ENCODE measurements around the gene DRICH1. TPM values are rescaled to one million over a fixed set of nuclear protein-coding genes. Genes with fewer than 3 reads are reported as not detected.

Gene DRICH1
- total RNA-seq (2021) (0.45 and 0.79 TPM in 2 replicates), Bru-seq, nascent RNA (percentile 45 among the genes with signal in this experiment), BruChase-seq, experiment 1, labeled RNA remaining after a 2-hour chase (percentile 42 among the genes with signal in this experiment), BruChase-seq, experiment 2, labeled RNA remaining after a 6-hour chase (percentile 45 among the genes with signal in this experiment)
- long read RNA-seq = 0 reads

- H3K9me3 ChIP-seq (ENCODE audit: low read depth, low read length, poor library complexity, severe bottlenecking) = no peaks in the 10 kb centered on the region
- ChIA-PET POLR2A (ENCODE audit: low non-redundant PET) (no interaction called here), CTCF (interaction anchor here (1.2 kb wide), 1 partner anchor 218 kb away, joined by 4 read pairs; no protein-coding TSS in a partner anchor)
- no peak for DNase-seq (ENCODE audit: low spot score)
- intact Hi-C loops (cut with micrococcal nuclease; ENCODE audit: unreplicated experiment) = no loop called here
- no peaks in the 10 kb centered on the region for H3K4me1 ChIP-seq (ENCODE audit: insufficient read depth, low read length, poor library complexity, severe bottlenecking)
- no peaks in the 10 kb centered on the region for H3K36me3 ChIP-seq (ENCODE audit: insufficient read depth, low read length, poor library complexity, severe bottlenecking)
- no peaks in the 10 kb centered on the region for H3K27me3 ChIP-seq (replicated peaks; ENCODE audit: insufficient read depth, low read depth, low read length, poor library complexity)
- H3K27ac ChIP-seq (ENCODE audit: low read depth, low read length, poor library complexity, severe bottlenecking) = no peak within 1 kb of the TSS
- no peak within 1 kb of the TSS for H3K4me3 ChIP-seq (ENCODE audit: low read depth, low read length, poor library complexity, severe bottlenecking)
- BruUV-seq (replicated peaks) = no TSS peak
- TF ChIP-seq CTCF (conservative IDR thresholded peaks at IDR 0.05; ENCODE audit: low read depth, low read length) (no peak), EZH2 (IDR thresholded peaks at IDR 0.05; ENCODE audit: borderline replicate concordance, low read depth, low read length, poor library complexity, severe bottlenecking) (no peak)
Measured at GRCh38 chr22:23632178-23632577, at the start of gene DRICH1. TSS of gene DRICH1 (minus strand) at chr22:23632321. CDS start at chr22:23632023, 298 bp downstream.

- Histone ChIP-seq H3K36me3 (ENCODE audit: insufficient read depth, low read length, poor library complexity, severe bottlenecking) (peaks cover 2% of the 10 kb centered on the region), H3K27me3 (replicated peaks; ENCODE audit: insufficient read depth, low read depth, low read length, poor library complexity) (no peaks in the 10 kb centered on the region), H3K4me3 (ENCODE audit: low read depth, low read length, poor library complexity, severe bottlenecking) (no peak overlapping the region), H3K27ac (ENCODE audit: low read depth, low read length, poor library complexity, severe bottlenecking) (no peak overlapping the region), H3K4me1 (ENCODE audit: insufficient read depth, low read length, poor library complexity, severe bottlenecking) (no peaks in the 10 kb centered on the region), H3K9me3 (ENCODE audit: low read depth, low read length, poor library complexity, severe bottlenecking) (no peaks in the 10 kb centered on the region)
- CTCF ChIA-PET = no interaction called here
- DNase-seq (ENCODE audit: low spot score) = no peak
- POLR2A ChIA-PET (ENCODE audit: low non-redundant PET) = no interaction called here
- BruUV-seq (replicated peaks) = no TSS peak
- no peak for TF ChIP-seq CTCF (conservative IDR thresholded peaks at IDR 0.05; ENCODE audit: low read depth, low read length)
- no peak for TF ChIP-seq EZH2 (IDR thresholded peaks at IDR 0.05; ENCODE audit: borderline replicate concordance, low read depth, low read length, poor library complexity, severe bottlenecking)
- intact Hi-C loops (cut with micrococcal nuclease; ENCODE audit: unreplicated experiment) = no loop called here
Measured at GRCh38 chr22:23681026-23681809, 49.1 kb upstream of the DRICH1 start.

- Histone ChIP-seq H3K4me3 (ENCODE audit: low read depth, low read length, poor library complexity, severe bottlenecking) (no peak overlapping the region), H3K36me3 (ENCODE audit: insufficient read depth, low read length, poor library complexity, severe bottlenecking) (no peaks in the 10 kb centered on the region), H3K9me3 (ENCODE audit: low read depth, low read length, poor library complexity, severe bottlenecking) (no peaks in the 10 kb centered on the region), H3K27ac (ENCODE audit: low read depth, low read length, poor library complexity, severe bottlenecking) (no peak overlapping the region), H3K4me1 (ENCODE audit: insufficient read depth, low read length, poor library complexity, severe bottlenecking) (no peaks in the 10 kb centered on the region), H3K27me3 (replicated peaks; ENCODE audit: insufficient read depth, low read depth, low read length, poor library complexity) (no peaks in the 10 kb centered on the region)
- POLR2A ChIA-PET (ENCODE audit: low non-redundant PET) = no interaction called here
- TF ChIP-seq EZH2 (IDR thresholded peaks at IDR 0.05; ENCODE audit: borderline replicate concordance, low read depth, low read length, poor library complexity, severe bottlenecking) (no peak), CTCF (conservative IDR thresholded peaks at IDR 0.05; ENCODE audit: low read depth, low read length) (no peak)
- no peak for DNase-seq (ENCODE audit: low spot score)
- CTCF ChIA-PET = no interaction called here
- intact Hi-C loops (cut with micrococcal nuclease; ENCODE audit: unreplicated experiment) = no loop called here
- BruUV-seq (replicated peaks) = no TSS peak
Measured at GRCh38 chr22:23678133-23678532, 46.0 kb upstream of the DRICH1 start.

All from A673 (cell line).